NT2/D1 (cell line): ENCODE results near the gene ALG10B.
"Not testable (repeated sequence)": the region's sequence is repeated elsewhere in the genome, so short reads cannot be mapped to it uniquely, and the experiment has no call there.

ENCODE experiments used
- DNase-seq: peaks from one replicate; pipeline ENCODE4 v3.0.0-alpha.2; 2011; ENCODE audit warnings: low read depth, low spot score
- H3K27me3 ChIP-seq: 2 replicates; pipeline ENCODE4 v1.6.0; 2011; ENCODE audit warnings: mild to moderate bottlenecking; ENCODE audit not compliant: insufficient read length, insufficient read depth
- H3K36me3 ChIP-seq: 2 replicates; pipeline ENCODE4 v1.6.1; 2011; ENCODE audit warnings: mild to moderate bottlenecking, low read length, mixed read lengths; ENCODE audit not compliant: insufficient read depth, insufficient read length
- H3K4me1 ChIP-seq: 2 replicates; pipeline ENCODE4 v1.5.1; 2011; ENCODE audit not compliant: insufficient read depth, insufficient read length
- H3K4me3 ChIP-seq: 2 replicates; pipeline ENCODE4 v1.5.1; 2011; ENCODE audit warnings: low read depth; ENCODE audit not compliant: insufficient read length
- H3K9ac ChIP-seq: 2 replicates; pipeline ENCODE4 v1.6.0; 2011; ENCODE audit warnings: low read depth; ENCODE audit not compliant: insufficient read length
- H3K9me3 ChIP-seq: 2 replicates; pipeline ENCODE4 v1.5.1; 2011; ENCODE audit warnings: mild to moderate bottlenecking, low read length; ENCODE audit not compliant: insufficient read depth
- SUZ12 ChIP-seq: IDR thresholded peaks from 2 replicates; pipeline ENCODE4 v1.6.1; 2011; ENCODE audit not compliant: insufficient read length, insufficient read depth; ENCODE audit errors: extremely low read depth
- YY1 ChIP-seq: IDR thresholded peaks from 2 replicates; pipeline ENCODE4 v1.6.1; 2011; ENCODE audit not compliant: insufficient read length, insufficient read depth
- ZNF274 ChIP-seq: IDR thresholded peaks from 2 replicates; pipeline ENCODE4 v1.6.1; 2011; ENCODE audit warnings: mild to moderate bottlenecking, low read depth, low read length

Gene ALG10B

GRCh38 chr12:38316391-38317129 is at the start of gene ALG10B:
TSS of gene ALG10B (plus strand) at chr12:38316774. CDS start at chr12:38316894, 120 bp downstream.
- H3K9me3 ChIP-seq, result no peaks in the 10 kb centered on the region
- no peak for TF ChIP-seq SUZ12
- TF ChIP-seq ZNF274, result no peak
- peak; percentile 16 for TF ChIP-seq YY1
- H3K4me3 ChIP-seq, result peak within 1 kb of the TSS; percentile 90
- peak within 1 kb of the TSS; percentile 86 for H3K9ac ChIP-seq
- peaks cover 14% of the 10 kb centered on the region for H3K36me3 ChIP-seq
- DNase-seq, result peak; percentile 93
- no peaks in the 10 kb centered on the region for H3K27me3 ChIP-seq
- H3K4me1 ChIP-seq, result no peaks in the 10 kb centered on the region

- TF ChIP-seq SUZ12 (no peak), YY1 (no peak), ZNF274 (no peak)
- H3K9ac ChIP-seq, result no peak overlapping the region
- no peaks in the 10 kb centered on the region for H3K9me3 ChIP-seq
These were observed 48.0 kb upstream of the ALG10B start for GRCh38 chr12:38268612-38269011.

GRCh38 chr12:38269897-38270296 is 46.7 kb upstream of the ALG10B start:
- Histone ChIP-seq H3K9ac (no peak overlapping the region), H3K36me3 (no peaks in the 10 kb centered on the region), H3K4me1 (no peaks in the 10 kb centered on the region), H3K9me3 (no peaks in the 10 kb centered on the region), H3K27me3 (no peaks in the 10 kb centered on the region), H3K4me3 (no peak overlapping the region)
- TF ChIP-seq YY1 (no peak), ZNF274 (no peak), SUZ12 (no peak)
- DNase-seq, result no peak

More at GRCh38 chr12:38268612-38269011, 48.0 kb upstream of the ALG10B start:
- DNase-seq, result no peak
- Histone ChIP-seq H3K27me3 (no peaks in the 10 kb centered on the region), H3K36me3 (no peaks in the 10 kb centered on the region), H3K4me3 (no peak overlapping the region), H3K4me1 (no peaks in the 10 kb centered on the region)

- TF ChIP-seq YY1, result no peak
- no peak for TF ChIP-seq SUZ12
- TF ChIP-seq ZNF274, result no peak
- no peak for DNase-seq
- Histone ChIP-seq H3K36me3 (no peaks in the 10 kb centered on the region), H3K9ac (no peak overlapping the region), H3K27me3 (no peaks in the 10 kb centered on the region), H3K4me1 (no peaks in the 10 kb centered on the region), H3K9me3 (no peaks in the 10 kb centered on the region), H3K4me3 (no peak overlapping the region)
These were observed 36.8 kb upstream of the ALG10B start for GRCh38 chr12:38279756-38280155.

GRCh38 chr12:38282886-38283285 is 33.7 kb upstream of the ALG10B start:
- no peak for TF ChIP-seq SUZ12
- TF ChIP-seq ZNF274, result no peak
- no peak for TF ChIP-seq YY1
- Histone ChIP-seq H3K4me1 (no peaks in the 10 kb centered on the region), H3K9ac (no peak overlapping the region), H3K27me3 (no peaks in the 10 kb centered on the region), H3K4me3 (no peak overlapping the region), H3K9me3 (no peaks in the 10 kb centered on the region), H3K36me3 (no peaks in the 10 kb centered on the region)
- peak; percentile 9 for DNase-seq

- TF ChIP-seq SUZ12 (no peak), ZNF274 (no peak), YY1 (no peak)
- Histone ChIP-seq H3K9me3 (no peaks in the 10 kb centered on the region), H3K9ac (no peak overlapping the region), H3K27me3 (no peaks in the 10 kb centered on the region), H3K4me1 (no peaks in the 10 kb centered on the region), H3K36me3 (no peaks in the 10 kb centered on the region), H3K4me3 (no peak overlapping the region)
- no peak for DNase-seq
These were observed 27.2 kb upstream of the ALG10B start for GRCh38 chr12:38289396-38289795.

GRCh38 chr12:38291160-38291559 is 25.4 kb upstream of the ALG10B start:
- Histone ChIP-seq H3K9ac (no peak overlapping the region), H3K36me3 (no peaks in the 10 kb centered on the region), H3K9me3 (no peaks in the 10 kb centered on the region), H3K4me1 (no peaks in the 10 kb centered on the region), H3K27me3 (no peaks in the 10 kb centered on the region), H3K4me3 (no peak overlapping the region)
- no peak for DNase-seq
- no peak for TF ChIP-seq YY1
- TF ChIP-seq ZNF274, result no peak
- no peak for TF ChIP-seq SUZ12

GRCh38 chr12:38302972-38303371 is 13.6 kb upstream of the ALG10B start:
- not testable (repeated sequence) for H3K27me3 ChIP-seq, H3K9ac ChIP-seq, H3K4me1 ChIP-seq, H3K4me3 ChIP-seq, H3K9me3 ChIP-seq, DNase-seq, H3K36me3 ChIP-seq

- H3K4me3 ChIP-seq, H3K4me1 ChIP-seq, DNase-seq, H3K9me3 ChIP-seq, H3K9ac ChIP-seq, H3K27me3 ChIP-seq: not testable (repeated sequence)
- H3K36me3 ChIP-seq, result peaks cover 18% of the 10 kb centered on the region
These were observed 5.4 kb downstream of the ALG10B start for GRCh38 chr12:38321966-38322365.
